GM19455 (cell line): ENCODE measurements around the gene CRTC1.

ENCODE experiments used
- ATAC-seq: cut with Tn5 transposase; IDR thresholded peaks from one replicate; pipeline ENCODE4 v1.9.1; 2021; ENCODE audit not compliant: unreplicated experiment

The CRTC1 gene, protein sequence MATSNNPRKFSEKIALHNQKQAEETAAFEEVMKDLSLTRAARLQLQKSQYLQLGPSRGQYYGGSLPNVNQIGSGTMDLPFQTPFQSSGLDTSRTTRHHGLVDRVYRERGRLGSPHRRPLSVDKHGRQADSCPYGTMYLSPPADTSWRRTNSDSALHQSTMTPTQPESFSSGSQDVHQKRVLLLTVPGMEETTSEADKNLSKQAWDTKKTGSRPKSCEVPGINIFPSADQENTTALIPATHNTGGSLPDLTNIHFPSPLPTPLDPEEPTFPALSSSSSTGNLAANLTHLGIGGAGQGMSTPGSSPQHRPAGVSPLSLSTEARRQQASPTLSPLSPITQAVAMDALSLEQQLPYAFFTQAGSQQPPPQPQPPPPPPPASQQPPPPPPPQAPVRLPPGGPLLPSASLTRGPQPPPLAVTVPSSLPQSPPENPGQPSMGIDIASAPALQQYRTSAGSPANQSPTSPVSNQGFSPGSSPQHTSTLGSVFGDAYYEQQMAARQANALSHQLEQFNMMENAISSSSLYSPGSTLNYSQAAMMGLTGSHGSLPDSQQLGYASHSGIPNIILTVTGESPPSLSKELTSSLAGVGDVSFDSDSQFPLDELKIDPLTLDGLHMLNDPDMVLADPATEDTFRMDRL

DNA sequence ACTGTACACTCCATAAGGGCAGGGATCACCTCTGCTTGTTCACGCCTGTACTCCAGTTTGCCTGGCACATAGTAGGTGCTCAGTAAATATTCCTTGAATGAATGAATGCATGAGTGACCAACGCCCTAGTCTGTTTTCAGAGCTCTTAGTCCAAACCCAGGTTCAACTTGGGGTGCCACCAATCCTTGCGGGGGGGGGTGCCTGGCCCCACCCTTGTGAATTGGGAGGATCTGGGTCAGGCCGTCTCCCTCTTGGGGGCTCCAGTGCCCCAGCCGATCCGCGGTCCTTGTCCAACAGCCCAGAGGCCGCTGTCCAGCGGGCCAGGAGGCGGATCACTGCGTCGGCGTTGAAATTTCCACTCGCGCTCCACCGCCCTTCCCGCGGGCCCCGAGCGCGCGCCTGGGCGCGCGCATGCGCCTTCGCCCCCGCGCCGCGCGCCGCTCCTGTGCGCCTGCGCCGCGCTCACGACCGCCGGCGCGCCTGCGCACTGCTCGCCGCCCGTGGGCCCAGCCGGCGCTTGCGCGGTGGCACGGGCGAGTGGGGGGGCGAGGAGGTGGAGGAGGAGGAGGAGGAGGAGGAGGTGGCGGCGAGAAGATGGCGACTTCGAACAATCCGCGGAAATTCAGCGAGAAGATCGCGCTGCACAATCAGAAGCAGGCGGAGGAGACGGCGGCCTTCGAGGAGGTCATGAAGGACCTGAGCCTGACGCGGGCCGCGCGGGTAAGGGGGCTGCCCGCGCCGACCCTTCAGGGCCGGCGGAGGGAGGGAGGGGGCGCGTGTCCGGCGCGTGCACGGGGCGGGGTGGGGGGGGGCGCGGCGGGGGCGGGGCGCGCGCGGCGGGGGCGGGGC is at the start of gene CRTC1:
Gene CRTC1, plus strand, starts transcription at position 572 of the 849 bp plus-strand sequence. Its CDS starts 23 bp downstream, at position 595.
- peak; percentile 60 for ATAC-seq

DNA sequence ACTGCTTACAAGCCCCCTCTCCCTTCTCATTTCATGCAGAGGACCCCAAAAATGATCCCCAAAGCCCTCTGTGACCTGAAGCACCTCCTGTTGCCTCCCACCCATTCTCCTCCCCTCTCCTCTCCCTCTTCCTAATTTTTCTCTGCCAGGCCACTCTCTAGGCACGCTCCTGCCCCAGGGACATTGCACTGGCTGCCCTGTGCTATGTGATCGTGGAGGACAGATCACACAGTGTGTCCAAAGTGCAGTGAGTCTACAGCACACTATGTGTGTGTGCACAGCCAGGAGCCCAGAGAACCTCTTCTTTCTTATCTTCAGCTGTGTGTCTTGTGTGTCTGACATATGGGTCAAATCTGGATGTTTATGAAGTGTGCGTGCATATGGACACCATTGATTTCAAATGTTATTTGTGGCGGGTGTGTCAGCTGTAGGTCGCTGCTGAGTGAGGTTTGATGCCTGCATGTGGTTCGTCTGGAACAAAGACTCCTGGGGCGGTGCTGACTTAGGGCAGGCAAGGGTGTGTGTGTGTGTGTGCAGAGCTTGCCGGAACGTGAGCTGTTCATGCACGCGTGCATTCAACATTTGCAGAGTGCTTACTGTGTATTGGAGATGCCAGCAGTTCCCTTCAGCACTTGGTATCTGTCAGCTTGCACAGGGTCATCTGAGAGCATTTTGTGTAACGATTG is 48.7 kb upstream of the CRTC1 start:
- no peak for ATAC-seq

DNA sequence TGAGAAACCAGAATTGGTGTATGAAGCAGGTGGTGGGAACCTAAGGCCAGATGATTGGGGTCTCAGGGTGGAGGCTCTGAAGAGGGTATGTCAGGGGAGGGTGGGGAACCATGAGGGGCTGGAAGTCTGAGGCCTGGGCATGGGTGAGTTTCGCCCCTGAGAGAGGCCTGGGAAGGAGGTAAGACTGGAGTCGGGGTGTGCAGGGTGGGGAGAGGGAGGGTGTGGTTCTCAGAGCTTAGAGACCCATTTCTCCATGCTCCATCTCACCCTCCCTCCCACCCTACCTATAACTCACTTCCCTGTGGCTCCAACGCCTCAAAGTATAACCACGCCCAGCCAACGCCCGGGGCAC is 47.7 kb upstream of the CRTC1 start:
- no peak for ATAC-seq

DNA sequence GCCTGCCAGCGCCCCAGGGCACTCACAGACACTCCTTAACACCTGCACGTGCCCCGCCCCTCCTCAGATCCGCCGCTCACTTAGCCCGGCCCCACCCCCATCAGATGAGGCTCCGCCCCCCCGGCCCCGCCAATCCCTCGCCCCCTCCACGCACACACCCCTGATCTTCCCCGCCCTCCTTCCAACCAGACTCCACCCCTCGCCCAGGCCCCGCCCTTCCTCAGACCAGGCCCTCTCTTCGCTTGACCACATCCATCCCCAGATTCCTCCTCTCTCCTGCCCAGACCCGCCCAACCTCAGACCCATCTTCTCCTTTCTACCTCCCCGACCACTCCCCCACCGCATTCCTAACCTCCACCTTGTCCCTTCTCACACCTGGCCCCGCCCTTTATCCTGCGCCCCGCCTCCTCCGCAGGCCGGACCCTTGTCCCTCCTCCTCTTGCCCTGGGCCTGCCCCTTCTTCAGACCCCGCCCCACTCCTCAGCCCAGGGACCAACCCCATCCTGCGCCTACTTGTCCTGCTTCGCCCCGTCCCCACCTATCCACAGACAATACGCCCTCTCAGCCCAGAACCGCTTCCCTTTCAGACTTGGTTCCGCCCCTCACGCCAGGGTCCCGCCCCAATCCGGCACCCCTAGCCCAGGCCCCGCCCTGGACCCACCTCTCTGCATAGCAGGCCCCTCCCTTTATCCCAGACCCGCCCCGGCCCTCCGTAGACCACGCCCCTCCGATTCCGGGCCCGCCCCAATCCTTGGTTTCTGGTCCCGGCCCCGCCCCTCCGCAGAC is 47.1 kb upstream of the CRTC1 start:
- ATAC-seq, result peak; percentile 79

DNA sequence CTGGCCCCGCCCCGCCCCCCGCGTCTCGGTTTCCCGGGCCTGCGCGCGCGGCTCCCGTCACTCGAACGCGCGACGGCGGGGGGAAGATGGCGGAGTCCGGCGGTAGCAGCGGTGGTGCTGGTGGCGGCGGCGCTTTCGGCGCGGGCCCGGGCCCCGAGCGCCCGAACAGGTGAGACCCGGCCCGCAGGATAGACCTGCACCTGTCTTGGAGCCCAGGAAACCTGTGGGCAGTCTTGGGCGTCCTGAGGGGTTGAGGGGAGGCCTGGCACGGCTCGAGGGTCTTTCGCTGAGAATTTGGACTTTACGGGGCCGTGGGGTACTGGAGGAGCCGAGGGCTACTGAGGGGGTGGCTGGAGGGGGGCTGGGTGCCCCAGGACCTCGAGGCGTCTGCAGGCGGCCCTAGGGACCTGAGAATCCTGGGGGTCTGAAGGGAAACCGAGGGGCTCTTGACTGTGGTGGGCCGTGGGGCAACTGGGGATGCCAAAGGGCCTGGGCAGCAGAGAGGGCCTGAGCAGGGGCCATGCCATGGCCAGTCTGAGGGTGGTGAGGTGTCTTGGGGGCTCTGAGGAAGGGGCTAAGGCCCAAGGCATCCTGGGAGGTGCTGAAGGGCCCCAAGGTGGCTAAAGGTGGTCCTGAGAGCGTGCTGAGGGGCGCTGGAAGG is 46.4 kb upstream of the CRTC1 start, which contains the start of gene KLHL26:
Gene KLHL26, plus strand, starts transcription at position 60 of the 661 bp plus-strand sequence. Its CDS starts 27 bp downstream, at position 87.
- no peak for ATAC-seq

DNA sequence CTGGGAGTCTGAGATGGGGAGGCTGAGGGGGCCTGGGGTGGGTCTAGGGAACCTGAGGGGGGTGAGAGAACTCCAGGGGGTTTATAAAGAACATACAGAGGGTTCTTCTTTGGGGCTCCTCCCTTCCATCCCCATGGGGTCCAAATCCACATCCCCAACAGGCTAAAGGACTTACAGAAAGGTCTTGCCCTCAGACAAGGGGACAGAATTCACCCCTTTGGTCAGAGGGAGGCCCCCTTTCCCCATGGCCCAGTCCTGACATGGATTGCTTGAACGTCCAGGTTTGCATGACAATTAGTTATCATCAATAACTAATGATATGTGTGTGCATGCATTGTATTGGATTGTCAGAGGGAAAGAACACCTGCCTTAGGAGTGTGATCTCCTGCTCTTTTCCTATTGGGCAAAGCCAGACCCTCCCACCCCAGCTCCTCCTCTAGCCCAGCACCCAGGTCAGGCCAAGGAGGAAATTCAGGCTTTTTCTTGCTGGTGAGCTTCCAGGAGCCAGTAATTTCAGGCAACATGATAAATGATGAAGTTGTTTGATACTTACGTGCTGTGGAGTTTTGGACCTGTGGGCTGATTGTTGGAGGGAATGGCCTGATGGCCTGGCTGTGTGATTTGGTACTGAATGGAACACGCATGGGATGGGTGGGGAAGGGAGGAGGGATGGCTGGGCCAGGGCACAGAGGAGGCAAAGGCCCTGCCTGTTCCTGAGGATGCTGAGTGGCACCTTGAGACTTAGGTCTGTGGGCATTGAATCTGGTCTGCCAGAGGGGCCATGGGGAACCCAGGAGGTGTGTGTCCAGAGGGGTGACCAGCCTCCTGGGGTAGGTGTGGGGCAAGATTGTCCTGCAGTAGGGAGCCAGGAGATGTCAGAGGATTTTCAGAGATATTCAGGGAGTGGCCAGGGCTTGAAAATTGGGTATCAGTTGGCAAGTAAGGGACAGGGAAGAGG is 45.5 kb upstream of the CRTC1 start:
- ATAC-seq, result no peak

DNA sequence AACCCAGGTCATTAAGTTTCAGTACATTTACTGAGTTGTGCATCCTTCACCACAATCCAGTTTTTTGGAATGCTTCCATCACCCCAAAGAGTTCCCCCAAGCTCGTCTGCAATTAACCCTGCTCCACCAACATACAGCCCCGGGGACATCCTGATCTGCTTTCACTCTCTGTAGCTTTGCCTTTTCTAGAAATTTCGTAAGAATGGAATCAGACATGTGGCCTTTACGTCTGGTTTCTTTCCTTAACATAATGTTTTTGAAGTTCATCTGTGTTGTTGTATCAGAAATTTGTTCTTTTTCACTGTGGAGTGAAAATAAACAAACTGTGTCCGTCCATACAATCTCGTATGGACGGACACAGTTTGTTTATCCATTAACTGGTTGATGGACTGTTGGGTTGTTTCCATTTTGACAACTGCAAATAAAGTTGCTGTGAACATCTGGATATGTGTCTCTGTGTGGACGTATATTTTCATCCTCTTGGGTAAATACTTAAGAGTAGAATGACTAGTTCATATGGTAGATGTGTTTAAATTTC is 43.7 kb upstream of the CRTC1 start:
- ATAC-seq, result no peak

DNA sequence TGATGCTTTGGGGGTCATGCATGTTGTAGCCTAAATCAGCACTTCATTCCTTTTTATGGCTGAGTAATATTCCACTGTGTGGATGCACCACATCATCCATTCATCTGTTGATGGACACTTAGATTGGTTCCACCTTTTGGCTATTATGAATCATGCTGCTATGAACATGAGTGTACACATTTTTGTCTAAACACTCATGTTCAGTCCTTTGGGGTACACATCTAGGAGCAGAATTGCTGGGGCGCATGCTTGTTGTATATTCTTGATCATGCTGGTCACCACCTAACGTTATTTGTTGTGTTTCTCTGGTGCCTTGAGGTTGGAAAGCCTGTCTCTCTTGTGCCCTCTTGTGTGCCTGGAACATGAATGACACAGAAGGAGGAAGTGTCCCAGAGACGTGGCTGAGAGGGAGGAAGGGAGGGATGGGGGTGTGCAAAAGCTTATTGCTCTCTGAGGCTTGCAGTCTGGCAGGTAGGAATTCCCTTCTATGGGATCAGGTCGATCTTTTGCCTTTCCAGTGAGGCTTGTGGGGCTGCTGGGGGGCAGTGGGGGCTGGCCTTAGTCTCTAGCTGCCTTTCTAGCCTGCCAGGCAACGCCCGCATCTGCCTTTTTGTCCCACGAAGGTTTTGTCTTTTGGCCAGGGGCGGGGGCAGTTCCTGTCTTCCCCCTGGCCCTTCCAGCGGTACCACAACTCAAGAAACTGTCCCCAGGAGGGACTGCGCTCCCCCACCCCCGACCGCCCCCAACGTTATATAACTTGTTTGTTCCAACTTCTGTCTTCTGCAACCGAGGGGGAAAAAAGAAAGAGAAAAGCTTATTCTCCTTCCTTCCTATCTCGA is 39.1 kb upstream of the CRTC1 start:
- ATAC-seq, result no peak

DNA sequence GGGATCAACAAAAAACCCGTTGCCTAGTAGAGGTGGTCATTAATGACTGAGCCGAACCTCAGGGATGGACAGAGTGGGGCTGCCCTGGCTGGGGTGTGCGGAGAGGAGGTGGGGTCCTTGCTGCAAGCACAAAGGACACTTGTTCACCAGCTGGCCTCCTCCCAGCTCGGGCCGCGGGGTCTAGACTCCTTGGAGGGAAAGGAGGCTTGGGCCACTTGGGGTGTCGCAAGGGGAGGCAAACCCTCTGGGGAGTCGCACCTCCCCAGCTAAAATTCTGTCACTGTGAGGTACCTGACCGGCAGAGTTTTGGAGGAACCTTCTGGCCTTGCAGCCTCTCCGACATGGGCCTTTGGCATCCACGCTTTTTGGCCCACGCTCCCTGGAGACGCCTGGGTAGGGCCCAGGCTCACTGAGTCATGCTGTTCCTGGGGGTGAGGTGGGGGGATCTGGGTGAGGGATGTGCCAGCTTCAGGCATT is 38.4 kb upstream of the CRTC1 start:
- no peak for ATAC-seq

DNA sequence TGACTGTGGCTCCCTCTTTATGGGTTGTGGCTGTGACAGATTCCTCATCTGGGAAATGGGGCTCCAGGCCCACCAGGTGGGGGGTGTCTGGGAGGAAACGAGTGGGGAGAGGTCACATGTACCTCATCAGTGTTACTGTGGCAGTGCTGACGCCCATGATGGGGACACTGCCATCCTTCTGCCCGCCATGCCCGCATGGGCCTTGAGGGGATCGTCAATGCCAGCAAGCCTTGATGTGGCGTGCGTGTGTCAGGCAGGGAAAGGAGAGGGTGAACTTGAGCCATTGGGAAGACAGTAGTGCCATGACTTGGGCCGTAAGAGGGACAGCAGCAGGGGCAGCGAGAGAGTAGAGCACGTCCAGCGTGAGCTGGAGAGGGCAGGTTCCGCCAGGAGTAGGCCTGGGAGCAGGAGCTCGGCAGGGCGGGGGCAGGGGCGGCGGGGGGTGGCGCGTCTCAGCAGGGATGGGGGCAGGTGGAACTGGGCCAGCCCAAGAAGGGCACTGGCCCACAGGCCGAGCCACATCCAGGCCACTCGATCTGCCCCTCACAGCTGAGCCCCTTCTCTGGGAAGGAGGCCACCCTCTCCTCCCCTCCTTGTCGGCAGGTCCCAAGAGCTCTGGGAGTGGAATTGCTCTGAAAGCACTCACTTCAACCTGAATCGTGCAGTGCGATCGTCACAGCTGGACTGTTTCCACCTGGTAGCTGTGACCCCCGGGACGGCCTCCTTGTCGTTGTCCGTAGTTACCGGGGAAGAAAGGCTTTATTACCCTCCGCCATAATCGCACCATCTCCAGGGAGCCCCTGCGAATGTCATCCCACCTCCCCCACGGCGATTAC is 36.7 kb upstream of the CRTC1 start:
- no peak for ATAC-seq

DNA sequence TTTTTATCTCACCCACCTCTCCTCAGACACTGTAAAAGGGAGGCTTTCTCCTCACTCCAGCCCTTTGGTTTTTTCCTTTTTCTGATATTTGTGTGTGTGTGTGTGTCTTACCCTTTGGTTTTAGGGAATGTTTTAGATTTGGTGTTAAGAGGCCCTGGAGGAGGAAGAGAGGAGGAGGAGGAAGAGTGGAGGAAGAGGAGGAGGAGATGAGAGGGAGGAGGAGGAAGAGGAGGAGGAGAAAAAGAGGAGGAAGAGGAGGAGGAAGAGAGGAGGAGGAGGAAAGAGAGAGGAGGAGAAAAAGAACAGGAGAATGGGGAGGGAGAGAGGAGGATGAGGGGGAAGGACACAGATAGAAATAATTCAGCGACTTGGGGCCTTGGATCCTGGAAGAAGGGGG is 36.1 kb upstream of the CRTC1 start:
- ATAC-seq, result no peak

DNA sequence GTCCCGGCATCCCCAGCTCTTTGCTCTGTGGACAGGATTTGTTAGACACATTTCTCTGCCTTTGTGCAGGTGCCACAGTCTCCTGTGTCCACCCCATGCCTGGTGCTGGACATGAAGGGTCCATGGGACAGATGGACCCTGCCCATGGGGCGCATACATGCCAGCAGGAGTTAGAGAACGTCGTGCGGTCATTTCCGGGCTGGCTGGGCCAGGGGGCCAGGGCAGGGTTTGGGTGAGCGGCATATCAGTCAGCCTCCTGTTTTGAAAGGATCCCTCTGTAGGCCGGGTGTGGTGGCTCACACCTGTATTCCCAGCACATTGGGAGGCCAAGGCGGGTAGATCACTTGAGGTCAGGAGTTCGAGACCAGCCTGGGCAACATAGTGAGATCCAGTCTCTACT is 35.7 kb upstream of the CRTC1 start:
- no peak for ATAC-seq

DNA sequence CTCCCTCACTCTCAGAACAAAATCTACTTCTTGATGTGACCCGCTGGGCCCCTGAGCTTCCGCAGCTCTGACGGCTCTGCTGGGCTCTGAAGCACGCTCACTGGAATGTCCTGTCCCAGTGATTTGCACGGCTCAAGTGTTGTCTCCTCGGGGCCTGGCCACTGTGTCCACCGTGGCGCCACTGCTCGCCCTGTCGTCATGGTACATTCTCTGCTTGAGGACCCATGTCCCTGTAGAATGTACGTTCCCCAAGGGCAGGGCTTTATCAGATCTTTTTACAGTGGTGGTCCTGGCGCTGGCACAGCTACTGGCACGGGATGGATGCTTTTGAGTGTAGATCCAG is 34.5 kb upstream of the CRTC1 start:
- no peak for ATAC-seq

DNA sequence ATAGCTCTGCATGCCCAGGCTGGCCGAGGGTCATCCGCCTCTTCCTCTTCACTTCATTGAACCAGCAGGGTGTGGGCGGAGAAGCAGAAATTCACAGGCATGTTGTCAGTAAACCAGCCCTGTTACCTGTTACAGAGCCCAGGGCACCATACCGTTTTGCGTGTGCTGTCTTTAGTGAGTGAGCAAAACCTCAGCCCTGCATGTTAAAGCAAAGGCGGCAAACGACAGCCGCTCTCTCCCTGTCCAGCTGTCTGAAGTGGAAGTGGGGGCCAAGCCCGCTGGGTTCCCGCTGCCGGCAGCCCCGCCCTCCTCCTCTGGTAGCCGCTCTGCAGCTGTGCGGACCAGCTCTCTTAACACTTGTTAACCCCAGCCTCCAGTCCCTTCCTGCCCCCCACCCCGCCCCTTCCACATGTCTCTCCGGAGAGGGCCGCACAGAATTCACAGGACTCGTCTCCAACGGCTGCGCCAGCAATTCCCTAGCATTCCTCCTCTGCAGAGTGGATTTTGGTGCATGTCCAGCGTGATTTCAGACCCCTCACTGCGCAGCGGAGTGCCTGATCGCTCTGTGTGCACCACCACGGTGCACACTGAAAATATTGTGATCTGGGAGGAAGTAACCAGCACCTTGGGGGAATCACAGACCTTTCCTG is 34.0 kb upstream of the CRTC1 start:
- ATAC-seq, result no peak

DNA sequence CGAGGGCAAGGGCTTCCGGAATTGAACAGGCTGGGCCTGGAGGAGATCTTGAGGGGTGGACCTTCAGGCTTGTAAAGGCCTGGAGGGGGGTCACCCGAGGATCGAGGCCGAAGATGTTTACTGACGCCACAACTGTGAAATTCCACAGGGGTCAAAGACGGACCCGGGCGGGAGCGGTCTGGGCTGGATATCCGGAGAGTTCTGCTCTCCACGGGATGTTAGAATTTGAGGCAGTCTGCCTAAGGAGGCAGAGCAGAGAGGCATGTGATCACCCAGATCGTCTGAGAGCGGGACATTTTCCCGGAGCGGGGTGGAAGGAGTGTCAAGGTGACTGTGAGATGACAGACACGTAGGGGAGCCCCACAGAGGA is 33.5 kb upstream of the CRTC1 start:
- no peak for ATAC-seq

DNA sequence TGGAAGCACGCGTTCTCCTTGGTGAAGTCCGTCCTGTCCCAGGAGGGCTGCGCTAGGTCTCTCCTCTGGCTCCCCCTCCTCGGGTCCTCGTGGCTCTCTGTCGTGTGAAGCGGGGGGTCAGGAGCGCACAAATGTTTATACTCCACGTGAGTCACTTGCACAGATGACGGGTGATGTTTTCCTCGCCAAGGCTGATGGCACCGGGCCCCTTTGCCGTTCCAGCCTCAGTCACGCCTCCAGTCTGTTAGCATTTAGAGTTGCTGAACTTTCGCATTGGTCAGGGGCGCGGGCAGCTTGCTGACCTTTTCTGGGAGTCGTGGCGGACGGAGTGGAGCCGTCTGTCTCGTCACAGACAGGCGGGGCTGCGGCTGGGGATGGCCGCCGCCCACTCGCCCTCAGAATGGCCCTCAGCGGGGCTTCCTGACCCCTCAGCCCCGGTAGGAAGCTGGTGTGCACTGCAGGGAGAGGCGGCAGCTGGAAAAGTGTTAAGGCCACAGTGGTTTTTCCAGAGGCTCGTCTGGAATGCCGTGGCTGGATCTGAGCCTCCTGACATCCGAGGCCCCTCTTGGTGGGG is 32.9 kb upstream of the CRTC1 start:
- ATAC-seq, result no peak
